PC-9 (cell line): Measurements from ENCODE around the gene PRR29.

Experiments
- EZH2 ChIP-seq: fragments of 200-600 bp; sonication (generic); IDR thresholded peaks from 2 replicates; pipeline ENCODE4 v1.8.0; 2017; ENCODE audit warnings: antibody characterized with exemption, low read depth
- TF ChIP-seq, protein P1 (sequence below): fragments of 200-600 bp; sonication (generic); conservative IDR thresholded peaks from 2 replicates; pipeline ENCODE4 v1.6.1; 2017; ENCODE audit warnings: mixed run types, antibody characterized with exemption, mild to moderate bottlenecking, moderate library complexity

DNA sequence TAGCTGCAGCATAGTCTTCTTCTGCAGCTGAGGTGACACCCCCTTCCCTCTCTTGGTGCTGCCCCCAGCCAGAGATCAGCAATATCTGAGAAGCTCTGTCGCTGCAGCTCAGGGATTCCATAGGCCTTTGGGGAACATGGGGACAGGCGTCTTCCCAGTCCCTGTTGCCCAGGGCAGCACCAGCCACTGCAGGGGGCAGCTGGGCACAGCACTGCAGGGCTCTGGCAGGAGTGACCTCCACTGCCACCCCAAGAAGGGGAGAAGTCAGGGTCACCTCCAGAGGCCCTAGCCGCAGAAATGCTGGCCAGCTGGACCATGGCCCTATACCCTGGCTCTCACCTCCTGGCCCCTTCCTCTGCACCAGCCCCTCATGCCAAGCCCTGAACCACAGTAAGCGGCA, 42.4 kb upstream of the PRR29 start:
- TF ChIP-seq, protein P1, sequence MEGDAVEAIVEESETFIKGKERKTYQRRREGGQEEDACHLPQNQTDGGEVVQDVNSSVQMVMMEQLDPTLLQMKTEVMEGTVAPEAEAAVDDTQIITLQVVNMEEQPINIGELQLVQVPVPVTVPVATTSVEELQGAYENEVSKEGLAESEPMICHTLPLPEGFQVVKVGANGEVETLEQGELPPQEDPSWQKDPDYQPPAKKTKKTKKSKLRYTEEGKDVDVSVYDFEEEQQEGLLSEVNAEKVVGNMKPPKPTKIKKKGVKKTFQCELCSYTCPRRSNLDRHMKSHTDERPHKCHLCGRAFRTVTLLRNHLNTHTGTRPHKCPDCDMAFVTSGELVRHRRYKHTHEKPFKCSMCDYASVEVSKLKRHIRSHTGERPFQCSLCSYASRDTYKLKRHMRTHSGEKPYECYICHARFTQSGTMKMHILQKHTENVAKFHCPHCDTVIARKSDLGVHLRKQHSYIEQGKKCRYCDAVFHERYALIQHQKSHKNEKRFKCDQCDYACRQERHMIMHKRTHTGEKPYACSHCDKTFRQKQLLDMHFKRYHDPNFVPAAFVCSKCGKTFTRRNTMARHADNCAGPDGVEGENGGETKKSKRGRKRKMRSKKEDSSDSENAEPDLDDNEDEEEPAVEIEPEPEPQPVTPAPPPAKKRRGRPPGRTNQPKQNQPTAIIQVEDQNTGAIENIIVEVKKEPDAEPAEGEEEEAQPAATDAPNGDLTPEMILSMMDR = no peak
- no peak for TF ChIP-seq EZH2
